ENCODE measurements around the gene CCDC187. TPM values are rescaled to one million over a fixed set of nuclear protein-coding genes. Genes with fewer than 3 reads are reported as not detected.

Gene CCDC187
- total RNA-seq, 1 experiment from 2014 or later, result not detected

DNA sequence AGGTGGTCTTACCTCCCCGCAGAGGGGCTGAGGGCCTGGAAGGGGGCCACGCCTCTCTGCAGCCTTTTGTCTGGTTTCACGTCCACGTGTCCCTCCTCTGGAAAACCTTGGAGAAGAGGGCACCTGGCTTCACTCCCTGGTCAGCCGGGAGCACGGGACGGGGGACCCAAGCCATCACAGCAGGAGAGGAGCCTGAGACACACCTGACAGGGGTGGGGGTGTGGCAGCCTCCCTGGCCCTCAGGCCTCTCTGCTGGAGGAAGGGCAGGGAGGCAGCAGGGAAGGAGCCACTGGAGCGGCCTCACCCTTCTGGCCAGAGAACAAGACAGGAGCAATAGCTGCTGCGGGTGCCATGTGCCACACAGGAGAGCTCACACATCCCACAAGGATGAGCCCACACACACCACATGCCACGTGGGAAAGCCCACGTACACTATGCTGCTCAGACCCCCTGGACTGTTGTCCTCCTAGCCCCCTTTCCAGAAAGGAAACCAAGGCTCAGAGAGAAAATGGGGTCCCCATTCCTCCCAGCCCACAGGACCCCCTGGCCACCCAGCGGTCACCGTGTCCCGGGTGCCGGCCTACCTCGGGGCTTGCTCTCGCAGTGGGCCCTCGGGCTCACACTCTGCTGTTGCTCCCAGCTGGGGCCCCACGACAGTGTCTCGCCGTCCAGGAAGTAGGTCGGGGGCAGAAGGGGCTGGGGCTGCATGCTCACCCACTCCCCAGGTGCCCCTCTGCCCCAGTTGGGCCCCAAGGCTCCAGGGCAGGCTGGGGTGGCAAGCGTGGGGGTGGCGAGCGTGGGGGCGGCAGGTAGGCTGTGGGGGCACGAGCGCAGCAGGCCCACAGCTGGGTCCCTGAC is 18.2 kb downstream of the CCDC187 start:
- no peak for DNase-seq (ENCODE audit: unreplicated experiment)
- Mint-ChIP-seq H3K36me3 (ENCODE audit: insufficient read depth, unreplicated experiment) (no peaks in the 10 kb centered on the region), H3K27me3 (ENCODE audit: insufficient read depth, unreplicated experiment) (peaks cover 20% of the 10 kb centered on the region), H3K4me1 (ENCODE audit: insufficient read depth, unreplicated experiment) (no peaks in the 10 kb centered on the region), H3K27ac (ENCODE audit: low read depth, unreplicated experiment) (no peak overlapping the region), H3K9me3 (ENCODE audit: unreplicated experiment) (no peaks in the 10 kb centered on the region), H3K4me3 (ENCODE audit: unreplicated experiment) (no peak overlapping the region)
- TF ChIP-seq, protein P1, sequence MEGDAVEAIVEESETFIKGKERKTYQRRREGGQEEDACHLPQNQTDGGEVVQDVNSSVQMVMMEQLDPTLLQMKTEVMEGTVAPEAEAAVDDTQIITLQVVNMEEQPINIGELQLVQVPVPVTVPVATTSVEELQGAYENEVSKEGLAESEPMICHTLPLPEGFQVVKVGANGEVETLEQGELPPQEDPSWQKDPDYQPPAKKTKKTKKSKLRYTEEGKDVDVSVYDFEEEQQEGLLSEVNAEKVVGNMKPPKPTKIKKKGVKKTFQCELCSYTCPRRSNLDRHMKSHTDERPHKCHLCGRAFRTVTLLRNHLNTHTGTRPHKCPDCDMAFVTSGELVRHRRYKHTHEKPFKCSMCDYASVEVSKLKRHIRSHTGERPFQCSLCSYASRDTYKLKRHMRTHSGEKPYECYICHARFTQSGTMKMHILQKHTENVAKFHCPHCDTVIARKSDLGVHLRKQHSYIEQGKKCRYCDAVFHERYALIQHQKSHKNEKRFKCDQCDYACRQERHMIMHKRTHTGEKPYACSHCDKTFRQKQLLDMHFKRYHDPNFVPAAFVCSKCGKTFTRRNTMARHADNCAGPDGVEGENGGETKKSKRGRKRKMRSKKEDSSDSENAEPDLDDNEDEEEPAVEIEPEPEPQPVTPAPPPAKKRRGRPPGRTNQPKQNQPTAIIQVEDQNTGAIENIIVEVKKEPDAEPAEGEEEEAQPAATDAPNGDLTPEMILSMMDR (IDR thresholded peaks at IDR 0.05; ENCODE audit: unreplicated experiment), result no peak
- ChIA-PET POLR2A (no interaction called here), CTCF (interaction anchor here (0.8 to 1.5 kb wide), 3 partner anchors 8 to 26 kb away, joined by 3 to 5 read pairs (median 3); no protein-coding TSS in a partner anchor)
- BruUV-seq (replicated peaks), result no TSS peak
- intact Hi-C loops (cut with micrococcal nuclease), result loop anchor here (10.0 kb wide), 1 partner anchor 141 kb away; no protein-coding TSS in a partner anchor

DNA sequence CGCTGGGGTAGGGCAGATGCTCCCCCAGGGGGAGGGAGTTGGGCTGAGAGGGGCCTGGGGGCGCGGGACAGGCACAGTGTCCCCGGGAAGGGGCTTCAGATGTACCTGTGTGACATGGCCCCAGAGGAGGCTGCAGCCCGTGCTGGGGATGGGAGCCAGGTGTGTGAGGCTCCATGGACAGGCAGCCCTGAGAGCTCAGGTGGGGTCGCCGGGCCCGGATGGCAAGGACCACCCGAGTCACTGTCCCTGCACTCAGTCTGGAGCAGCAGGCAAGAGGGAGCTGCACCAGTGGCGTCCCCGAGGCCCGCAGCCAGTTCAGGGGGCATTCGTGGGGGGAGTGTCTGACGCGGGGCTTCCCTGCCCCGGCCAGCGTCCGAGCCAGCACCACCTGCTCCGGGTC is 18.9 kb downstream of the CCDC187 start:
- CTCF ChIA-PET, result interaction anchor here (1.0 to 1.7 kb wide), 2 partner anchors 12 to 114 kb away, joined by 3 to 7 read pairs; no protein-coding TSS in a partner anchor
- DNase-seq (ENCODE audit: unreplicated experiment), result no peak
- peaks cover 20% of the 10 kb centered on the region for H3K27me3 Mint-ChIP-seq (ENCODE audit: insufficient read depth, unreplicated experiment)
- TF ChIP-seq, protein P1 (IDR thresholded peaks at IDR 0.05; ENCODE audit: unreplicated experiment), result no peak
- no peak overlapping the region for H3K4me3 Mint-ChIP-seq (ENCODE audit: unreplicated experiment)
- no peaks in the 10 kb centered on the region for H3K36me3 Mint-ChIP-seq (ENCODE audit: insufficient read depth, unreplicated experiment)
- no peak overlapping the region for H3K27ac Mint-ChIP-seq (ENCODE audit: low read depth, unreplicated experiment)
- intact Hi-C loops (cut with micrococcal nuclease), result loop anchor here (5.0 to 10.0 kb wide), 2 partner anchors 140 to 683 kb away; no protein-coding TSS in a partner anchor
- POLR2A ChIA-PET, result no interaction called here
- no peaks in the 10 kb centered on the region for H3K4me1 Mint-ChIP-seq (ENCODE audit: insufficient read depth, unreplicated experiment)
- no peaks in the 10 kb centered on the region for H3K9me3 Mint-ChIP-seq (ENCODE audit: unreplicated experiment)
- no TSS peak for BruUV-seq (replicated peaks)

DNA sequence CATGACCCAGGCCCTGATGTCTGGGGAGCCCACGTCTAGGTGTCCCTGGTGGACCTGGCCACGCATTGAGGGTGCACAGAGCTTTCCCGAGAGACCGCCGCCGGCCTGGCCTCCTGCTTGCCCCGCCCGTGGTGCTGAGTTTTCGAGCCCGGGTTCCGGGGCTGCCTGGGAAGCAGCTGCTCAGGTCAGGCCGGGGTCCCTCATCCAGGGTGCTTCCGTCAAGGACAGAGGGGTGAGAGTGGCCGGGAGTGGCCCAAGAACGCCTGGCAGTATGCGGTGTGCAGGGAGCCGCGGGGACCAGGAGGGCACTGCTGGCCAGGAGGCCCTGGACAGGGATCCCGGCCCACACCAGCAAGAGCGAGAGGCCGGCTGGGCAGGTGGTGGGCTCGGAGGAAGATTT is 19.6 kb downstream of the CCDC187 start:
- TF ChIP-seq, protein P1 (IDR thresholded peaks at IDR 0.05; ENCODE audit: unreplicated experiment), result no peak
- no TSS peak for BruUV-seq (replicated peaks)
- no peaks in the 10 kb centered on the region for H3K4me1 Mint-ChIP-seq (ENCODE audit: insufficient read depth, unreplicated experiment)
- H3K9me3 Mint-ChIP-seq (ENCODE audit: unreplicated experiment), result no peaks in the 10 kb centered on the region
- intact Hi-C loops (cut with micrococcal nuclease), result loop anchor here (5.0 to 10.0 kb wide), 2 partner anchors 140 to 682 kb away; no protein-coding TSS in a partner anchor
- H3K4me3 Mint-ChIP-seq (ENCODE audit: unreplicated experiment), result no peak overlapping the region
- peaks cover 20% of the 10 kb centered on the region for H3K27me3 Mint-ChIP-seq (ENCODE audit: insufficient read depth, unreplicated experiment)
- no peak for DNase-seq (ENCODE audit: unreplicated experiment)
- POLR2A ChIA-PET, result no interaction called here
- no peak overlapping the region for H3K27ac Mint-ChIP-seq (ENCODE audit: low read depth, unreplicated experiment)
- CTCF ChIA-PET, result interaction anchor here (0.6 to 1.9 kb wide), 17 partner anchors 8 to 1969 kb away, joined by 3 to 10 read pairs (median 3); no protein-coding TSS in a partner anchor
- no peaks in the 10 kb centered on the region for H3K36me3 Mint-ChIP-seq (ENCODE audit: insufficient read depth, unreplicated experiment)

All from MCF 10A (cell line).